HG03159 (cell line): Measurements from ENCODE around the gene CCDC102B.
"Not testable (repeated sequence)": the region's sequence is repeated elsewhere in the genome, so short reads cannot be mapped to it uniquely, and the experiment has no call there.

ENCODE experiments used
- ATAC-seq: cut with Tn5 transposase; IDR thresholded peaks from one replicate; pipeline ENCODE4 v1.9.1; 2021; ENCODE audit warnings: mild to moderate bottlenecking, moderate library complexity; ENCODE audit not compliant: unreplicated experiment

CCDC102B gene

DNA sequence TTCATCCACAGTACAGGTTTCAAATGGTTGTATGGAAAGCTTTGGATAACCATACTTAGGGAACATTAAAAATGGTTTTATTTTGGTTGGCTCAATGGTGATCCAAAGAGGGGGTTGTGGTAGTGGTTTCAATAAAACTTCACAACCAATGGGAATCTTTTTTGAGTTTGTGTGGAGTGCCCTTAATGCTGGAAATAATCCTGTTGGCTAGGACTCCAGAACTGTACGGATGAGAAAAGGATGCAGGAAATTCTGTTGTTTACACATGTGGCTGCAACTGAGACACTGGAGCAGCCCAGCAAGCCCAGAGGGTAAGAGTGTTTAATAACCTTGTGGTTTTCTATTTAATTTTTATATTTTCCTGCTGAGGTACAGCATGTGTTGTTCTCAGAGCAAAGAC lies at the start of gene CCDC102B:
Gene CCDC102B (plus strand): TSS at position 210 of the 400 bp plus-strand sequence. CDS start 38,684 bp downstream, outside the sequence.
- ATAC-seq = no peak

DNA sequence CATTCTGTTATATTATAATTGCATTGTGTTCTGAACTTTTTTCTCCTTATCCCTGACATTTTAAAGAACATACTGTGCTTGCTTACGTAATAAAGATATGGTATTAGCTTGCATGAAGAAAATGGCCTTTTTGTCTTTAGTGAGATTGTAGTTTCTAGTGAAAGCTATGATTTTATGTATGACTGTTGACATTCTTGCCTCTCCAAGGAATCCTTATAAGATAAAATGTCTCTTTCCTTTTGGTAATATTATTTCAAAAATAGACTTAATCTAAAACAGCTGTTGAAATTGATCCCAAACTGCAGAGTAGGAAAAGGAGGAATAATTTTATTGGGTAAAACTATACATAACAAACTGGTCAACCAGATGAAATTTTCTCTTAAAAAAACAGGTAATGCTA lies 40.8 kb upstream of the CCDC102B start:
- ATAC-seq = no peak

DNA sequence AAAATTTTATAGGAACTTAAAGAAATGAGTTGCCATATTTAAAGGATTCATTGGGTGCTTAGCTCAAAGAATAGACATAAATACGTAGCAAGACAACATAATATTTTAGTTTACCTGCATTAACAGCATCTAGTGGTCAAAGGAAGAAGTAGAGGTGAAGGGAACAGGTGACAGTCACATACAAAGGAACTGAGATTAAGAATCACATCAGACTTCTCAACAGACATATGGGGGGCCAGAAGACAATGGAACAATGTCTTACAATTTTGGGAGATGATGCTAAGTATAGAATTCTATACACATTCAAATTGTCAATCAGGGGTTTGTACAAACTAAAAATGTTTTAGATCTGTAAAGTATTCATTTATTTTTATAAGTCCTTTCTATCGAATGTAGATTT lies 38.6 kb upstream of the CCDC102B start:
- ATAC-seq = no peak

DNA sequence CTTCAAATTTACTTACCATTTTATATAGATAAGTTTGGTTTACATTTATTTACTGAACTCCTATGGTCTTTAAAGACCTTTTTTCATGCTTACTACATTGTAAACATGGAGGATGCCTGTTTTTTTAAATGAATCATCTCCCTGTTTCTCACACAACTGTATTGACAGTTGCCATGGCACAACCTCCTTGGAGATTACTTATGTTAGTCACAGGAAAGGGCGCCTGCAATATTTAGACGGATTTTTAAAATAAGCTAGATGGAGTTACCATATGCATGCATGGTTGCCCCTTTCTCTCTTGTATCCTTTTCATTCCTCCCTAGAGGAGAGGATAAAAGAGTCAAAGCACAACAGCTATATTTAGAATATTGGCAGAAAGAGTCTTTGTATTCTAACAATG lies 34.8 kb upstream of the CCDC102B start:
- no peak for ATAC-seq

DNA sequence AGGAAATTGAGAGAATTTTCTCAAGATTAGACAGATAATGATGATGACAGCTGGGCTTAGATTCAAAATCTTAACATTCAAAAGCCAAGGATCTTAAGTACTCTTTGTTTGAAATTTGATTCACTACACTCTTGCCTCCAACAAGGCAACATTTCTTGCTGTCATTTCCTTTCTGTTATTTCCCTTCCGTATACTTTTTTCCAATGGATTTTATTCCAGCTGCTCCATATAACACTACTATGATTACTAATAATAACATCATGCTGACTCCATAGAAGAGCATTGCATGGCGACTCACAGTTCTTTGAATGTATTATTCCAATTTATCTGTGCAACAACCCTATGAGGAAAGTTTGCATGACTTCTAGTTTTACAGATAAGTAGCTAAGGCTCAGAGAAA lies 33.9 kb upstream of the CCDC102B start:
- ATAC-seq = no peak

DNA sequence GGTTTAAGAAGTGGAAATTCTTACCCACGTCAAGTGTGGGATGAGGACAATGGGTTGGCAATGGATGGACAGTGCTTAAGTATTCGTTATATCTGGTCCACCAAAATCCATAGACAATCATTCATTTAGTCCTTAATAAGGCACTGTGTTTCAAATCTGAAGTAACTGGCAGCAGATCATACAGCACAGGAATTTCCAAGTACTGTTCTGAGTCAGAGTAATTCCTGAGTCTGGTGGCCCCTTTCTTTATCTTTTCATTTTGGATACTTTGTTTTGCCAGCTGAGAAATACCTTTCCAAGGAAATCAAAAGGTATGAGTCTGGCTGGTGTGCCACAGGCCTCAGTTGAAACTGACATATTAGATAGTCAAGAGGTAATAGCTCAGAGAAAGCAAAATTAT lies 31.4 kb upstream of the CCDC102B start:
- no peak for ATAC-seq

DNA sequence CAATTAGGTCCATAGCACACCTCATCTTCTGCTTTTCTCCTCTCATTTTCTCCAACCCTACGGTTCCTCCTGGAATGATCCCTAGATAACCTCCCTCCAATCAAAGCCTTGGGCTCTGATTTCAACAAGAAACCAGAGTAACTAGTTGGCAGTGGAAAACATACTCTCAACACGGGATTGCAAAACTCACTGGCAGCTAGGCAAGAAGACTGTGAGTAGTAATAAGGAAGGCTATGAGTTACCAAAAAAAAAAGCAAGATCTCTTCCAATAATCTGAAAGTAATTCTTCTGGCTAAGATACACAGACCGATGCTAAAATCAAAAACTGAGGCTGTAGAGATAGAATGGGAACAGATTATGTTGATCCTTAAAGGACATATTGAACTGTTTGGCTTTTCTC lies 28.4 kb upstream of the CCDC102B start:
- ATAC-seq = no peak

DNA sequence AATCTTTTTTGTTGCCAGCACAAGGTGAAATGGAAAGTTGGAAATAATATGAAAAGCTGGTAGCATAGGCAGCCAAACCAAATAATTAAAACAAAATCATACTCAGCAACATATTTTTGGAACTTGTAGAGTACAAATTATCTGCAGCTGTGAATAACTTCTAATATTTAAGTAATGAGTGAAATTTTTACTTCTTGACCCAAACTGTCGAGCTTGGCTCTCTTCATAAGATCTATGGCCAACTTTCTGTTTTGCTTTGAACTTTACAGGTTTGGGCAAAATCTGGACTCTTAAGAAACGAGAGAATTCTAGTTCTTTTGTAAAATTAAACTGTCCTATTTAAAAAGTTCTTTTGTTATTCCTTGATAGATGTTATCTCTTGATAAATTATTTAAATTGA lies 25.6 kb upstream of the CCDC102B start:
- ATAC-seq = no peak

DNA sequence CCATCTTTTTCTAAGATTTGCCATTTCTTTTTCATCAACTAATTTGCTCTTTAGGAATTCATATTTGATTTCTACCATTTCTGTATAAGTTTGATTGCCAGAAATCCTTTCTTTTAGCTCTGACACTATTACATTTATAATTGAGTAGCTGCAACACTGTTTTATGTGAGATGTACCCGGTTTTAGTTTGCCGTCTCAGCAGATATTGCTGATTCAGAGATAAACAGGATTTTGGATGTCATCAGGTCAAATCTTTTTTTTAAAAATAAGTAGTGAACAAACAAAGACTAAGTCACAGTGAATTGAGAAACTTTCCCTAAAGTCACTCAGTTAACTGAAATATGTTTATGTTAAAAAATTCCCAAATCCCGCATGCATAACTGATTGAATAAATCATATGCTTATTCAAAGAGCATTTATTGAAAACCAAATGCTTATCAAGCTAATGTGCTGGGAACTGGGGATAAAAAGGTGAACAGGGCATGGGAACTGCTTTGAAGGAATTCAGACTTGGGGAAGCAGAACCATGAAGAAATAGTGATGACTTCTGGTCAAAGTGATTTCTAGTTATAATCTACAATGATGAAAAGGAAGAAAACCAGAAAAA lies 19.5 kb upstream of the CCDC102B start:
- ATAC-seq = no peak

DNA sequence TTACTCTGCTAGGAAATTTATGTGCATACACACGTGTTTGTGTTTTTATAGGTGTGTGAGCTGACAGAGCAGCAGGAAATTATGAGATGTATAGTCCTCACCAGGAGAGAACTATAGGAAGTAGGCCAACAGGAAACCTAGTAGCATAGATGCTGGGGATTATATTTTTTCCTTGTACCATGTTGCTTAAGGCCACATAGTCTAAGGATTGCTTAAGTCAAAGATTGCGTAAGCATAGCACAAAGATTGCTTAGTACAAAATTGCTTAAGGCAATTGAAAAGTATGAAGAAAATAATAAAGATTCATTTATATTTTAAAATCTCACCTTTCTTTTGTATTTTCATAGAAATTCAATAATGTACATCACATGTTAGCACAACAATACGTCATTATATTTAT lies 18.7 kb upstream of the CCDC102B start:
- ATAC-seq = no peak

DNA sequence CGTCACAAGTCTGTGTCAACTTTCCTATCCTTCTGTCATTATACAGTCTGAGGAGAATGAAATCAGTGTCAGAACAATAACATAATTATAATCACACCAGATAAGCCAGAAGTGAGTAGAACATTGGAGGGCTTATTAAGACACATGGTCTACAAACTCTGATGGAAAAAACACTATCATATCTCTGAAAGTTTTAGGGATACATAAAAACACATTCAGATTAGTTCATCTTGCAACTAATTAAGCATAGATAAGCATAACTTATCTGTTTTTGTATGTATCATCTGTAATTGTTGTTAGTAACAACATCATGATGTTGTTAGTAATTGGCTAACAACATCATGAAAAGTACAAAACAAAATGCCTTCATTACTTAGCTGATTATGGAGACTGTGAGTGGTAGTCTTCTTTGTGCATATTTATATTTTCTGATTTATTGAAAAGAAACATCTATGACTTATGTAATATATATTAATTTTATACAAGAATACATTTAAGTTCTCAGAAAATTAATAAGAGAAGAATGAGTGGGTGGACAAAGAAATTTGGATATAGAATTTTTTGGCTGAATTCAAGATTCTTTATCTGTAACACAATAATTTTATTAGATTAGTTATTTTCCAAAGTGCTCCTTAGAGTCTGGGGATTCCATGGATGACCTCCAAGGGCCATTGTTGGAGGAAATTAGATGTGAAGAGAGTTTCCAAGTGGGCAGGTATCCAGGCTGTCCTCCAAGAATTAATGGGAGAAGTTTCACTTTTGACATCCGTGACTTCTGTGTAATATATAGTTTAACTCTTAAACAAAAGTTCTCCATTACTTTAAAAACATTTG lies 16.9 kb upstream of the CCDC102B start:
- no peak for ATAC-seq

DNA sequence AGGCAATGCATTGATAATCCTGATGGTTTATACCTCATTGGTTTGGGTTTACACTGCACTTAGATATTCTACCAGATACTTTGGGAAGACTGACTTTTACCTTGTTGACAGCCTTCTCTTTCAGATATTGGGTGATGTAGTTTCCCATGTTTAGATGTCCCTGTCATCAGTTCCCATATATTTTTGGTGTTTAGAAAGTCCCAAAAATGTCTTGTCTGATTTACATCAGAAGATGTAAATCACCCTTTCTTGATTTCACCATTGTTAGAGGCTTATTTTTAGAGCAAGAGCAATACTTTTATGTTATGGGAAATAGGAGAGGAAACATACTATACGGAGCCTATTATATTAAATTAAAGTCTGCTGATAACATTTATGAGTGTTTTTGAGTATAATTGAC lies 14.4 kb upstream of the CCDC102B start:
- ATAC-seq = no peak

DNA sequence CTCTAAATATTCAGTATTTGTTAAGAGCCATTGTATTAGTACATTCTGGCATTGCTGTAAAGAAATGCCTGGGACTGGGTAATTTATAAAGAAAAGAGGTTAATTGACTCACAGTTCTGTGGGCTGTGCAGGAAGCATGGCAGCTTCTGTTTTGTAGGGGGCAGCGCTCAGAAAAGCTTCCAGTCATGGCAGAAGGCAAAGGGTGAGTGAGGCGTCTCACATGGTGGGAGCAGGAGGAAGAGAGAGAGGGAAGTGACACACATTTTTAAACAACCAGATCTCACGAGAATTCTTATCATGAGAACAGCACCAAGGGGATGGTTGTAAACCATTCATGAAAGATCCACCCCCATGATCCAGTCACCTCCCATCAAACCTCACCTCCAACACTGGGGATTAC lies 13.8 kb upstream of the CCDC102B start:
- ATAC-seq = no peak

DNA sequence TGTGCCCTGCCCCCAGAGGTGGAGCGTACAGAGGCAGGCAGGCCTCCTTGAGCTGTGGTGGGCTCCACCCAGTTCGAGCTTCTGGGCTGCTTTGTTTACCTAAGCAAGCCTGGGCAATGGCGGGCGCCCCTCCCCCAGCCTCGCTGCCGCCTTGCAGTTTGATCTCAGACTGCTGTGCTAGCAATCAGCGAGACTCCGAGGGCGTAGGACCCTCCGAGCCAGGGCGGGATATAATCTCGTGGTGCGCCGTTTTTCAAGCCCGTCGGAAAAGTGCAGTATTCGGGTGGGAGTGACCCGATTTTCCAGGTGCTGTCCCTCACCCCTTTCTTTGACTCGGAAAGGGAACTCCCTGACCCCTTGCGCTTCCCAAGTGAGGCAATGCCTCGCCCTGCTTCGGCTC lies 7.6 kb upstream of the CCDC102B start:
- ATAC-seq = not testable (repeated sequence)

DNA sequence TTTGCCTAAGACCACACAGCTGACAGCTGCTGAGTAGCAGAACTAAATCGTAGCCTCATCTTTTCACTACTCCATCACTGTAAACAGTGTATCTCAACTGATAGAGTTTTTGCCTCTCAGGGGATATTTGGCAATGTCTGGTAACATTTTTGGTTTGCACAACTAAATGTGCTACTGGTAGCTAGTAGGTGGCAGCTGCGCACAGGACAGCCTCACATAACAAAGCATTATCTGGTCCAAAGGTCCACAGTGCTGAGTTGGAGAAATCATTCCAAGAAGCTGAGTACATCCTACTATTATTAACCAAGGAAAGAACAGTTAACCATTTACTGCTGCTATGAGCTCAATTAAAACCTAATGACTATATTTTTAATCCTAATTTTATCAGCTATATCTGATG lies 6.1 kb upstream of the CCDC102B start:
- ATAC-seq = no peak

DNA sequence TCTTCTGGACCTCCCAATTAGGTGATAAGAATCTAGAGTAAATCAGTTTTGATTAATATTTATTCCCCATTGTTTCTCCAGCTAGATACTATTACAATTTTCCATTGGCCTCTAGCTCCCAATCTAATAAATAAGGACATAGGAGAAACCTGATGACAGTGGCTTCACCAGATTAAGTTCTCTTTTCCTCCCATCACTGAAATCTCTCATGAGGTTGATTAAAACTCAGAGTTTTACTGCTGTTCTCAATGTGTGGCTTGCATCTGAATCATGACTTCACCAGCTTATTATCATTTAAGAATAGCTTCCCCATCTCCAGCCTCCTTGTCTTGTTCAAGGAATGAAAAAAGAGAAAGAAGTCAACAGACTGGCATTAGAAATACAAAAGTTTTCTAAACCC lies 3.9 kb upstream of the CCDC102B start:
- no peak for ATAC-seq

DNA sequence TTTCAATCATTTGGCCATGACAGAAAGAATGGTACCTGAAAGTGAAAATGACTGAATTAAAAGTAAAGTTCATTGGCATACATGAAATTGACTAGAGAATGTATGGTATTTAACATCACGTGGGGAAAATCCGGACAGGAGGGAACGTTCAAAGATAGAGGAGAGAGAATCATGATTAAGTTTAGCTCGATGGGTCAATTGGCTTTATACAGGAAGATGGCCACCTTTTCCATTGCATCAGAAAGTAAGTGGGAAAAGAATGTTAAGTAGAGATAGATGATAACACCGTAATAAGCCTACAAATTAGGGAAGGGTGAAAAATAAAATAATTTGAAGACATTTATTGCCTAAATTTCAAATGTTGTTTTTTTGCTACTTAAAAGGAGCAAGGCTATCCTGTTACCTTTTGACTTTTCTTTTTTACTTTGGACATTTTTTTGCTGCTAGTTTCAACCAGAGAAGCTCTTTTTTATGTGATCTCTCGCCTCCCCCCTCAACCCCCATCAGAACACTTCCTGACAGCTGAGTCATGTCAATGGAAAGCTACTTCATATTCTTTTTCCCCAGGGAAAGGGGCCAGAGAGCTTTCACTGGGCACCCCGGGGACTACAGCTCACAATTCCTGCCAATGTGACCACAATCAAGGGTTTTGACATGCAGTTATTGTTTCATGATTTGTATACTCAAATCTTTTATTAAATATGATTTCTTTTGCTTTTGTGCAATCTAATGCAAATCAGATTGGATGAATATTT lies 767 bp upstream of the CCDC102B start:
- no peak for ATAC-seq

DNA sequence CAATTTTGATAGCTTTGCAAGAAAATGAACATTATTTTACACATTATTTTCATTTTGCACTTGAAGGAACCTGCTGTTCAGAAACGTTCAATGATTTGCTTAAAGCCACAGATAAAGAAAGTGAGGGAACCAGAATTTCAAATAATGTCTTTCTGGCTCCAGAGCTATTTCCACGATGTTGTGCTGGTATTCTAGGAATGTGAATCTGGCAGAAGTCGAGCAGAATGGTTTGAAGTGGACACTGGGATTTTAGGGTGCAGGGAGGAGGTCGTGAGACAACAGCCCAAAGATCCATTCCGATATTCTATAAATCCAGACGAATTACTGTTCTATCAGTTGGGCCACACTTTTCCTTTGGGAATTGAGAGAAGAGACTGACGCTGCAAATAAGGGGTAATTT lies 2.2 kb downstream of the CCDC102B start:
- ATAC-seq = no peak

DNA sequence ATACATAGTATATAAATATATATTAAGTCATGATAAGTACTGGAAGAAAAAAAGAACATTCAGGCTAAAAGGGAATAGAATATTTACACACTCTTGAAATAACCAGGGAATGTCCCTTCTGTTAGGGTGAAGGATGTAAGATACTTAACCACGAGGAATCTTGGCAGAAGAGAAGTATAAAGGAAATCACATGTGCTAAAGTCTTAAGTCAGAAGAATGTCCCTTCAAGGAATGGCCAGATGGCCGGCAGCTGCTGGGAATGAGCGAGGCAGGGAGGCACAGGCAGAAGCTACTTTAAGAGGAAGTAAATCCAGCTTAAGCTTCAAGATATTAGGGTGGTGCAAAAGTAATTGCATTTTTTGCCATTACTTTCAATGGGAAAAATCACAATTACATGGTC lies 5.5 kb downstream of the CCDC102B start:
- ATAC-seq = no peak

DNA sequence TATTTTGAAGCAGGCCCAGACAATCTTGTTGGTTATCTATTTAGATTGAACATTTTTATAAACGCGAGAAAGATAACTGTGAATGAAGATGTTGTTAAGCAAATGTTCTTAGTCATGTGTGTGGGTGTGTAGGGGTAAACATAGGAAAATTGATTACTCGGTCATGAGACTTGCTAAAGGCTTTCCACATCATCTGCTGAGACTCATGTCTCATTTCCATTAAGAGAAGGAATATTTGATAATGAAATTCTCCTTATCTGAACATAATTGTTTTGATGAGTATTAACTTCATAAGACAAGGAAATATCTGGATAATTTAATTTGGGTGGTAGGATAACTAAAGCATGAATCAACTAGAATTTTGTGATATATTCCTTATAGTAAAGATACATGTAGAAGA lies 19.7 kb downstream of the CCDC102B start:
- ATAC-seq = no peak

DNA sequence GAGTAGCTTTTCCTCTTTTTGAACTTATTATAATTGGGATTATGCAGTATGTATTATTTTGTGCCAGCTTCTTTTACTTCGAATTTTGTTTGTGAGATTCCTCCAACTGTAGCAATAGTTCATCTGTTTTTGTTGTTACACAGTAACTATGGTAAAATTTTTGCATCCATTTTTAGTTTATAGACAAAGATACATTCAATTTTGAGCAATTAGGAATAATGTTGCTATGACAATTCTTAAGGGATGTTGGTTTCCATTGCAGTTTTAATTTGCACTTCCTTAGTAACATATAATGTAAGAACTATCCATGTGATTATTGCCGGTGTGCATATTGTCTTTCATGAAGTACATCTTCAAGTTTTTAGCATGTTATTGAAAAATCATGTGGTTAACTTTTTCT lies 20.7 kb downstream of the CCDC102B start:
- ATAC-seq = no peak

DNA sequence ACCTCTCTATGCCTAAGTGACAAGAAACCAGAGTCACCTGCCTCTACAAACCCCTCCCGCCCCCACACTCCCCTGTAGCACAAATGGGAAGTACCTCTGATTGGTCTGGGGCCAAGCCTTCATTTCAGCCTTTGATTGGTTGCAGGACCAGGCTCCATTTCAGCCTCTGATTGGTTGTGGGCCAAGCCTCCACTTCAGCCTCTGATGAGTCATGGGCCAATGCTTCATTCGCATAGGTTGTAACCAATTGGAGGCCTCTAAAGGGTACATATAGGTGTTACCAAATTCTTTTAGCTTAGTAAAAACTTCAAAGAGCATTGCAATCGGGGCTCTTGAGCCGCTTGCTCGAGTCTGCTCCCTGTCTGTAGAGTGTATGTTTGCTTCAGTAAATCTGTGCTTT lies 25.0 kb downstream of the CCDC102B start:
- no peak for ATAC-seq
